Measurements from ENCODE around the gene CKLF.
"Not testable (repeated sequence)": the region's sequence is repeated elsewhere in the genome, so short reads cannot be mapped to it uniquely, and the experiment has no call there.

Gene CKLF

GRCh38 chr16:66594739-66595138 is 42.4 kb downstream of the CKLF start:
- in situ Hi-C loops (cut with MboI; ENCODE audit: low sequenced_read_pairs), result loop anchor here (25.0 kb wide), 1 partner anchor 182 kb away; no protein-coding TSS in a partner anchor

DNA sequence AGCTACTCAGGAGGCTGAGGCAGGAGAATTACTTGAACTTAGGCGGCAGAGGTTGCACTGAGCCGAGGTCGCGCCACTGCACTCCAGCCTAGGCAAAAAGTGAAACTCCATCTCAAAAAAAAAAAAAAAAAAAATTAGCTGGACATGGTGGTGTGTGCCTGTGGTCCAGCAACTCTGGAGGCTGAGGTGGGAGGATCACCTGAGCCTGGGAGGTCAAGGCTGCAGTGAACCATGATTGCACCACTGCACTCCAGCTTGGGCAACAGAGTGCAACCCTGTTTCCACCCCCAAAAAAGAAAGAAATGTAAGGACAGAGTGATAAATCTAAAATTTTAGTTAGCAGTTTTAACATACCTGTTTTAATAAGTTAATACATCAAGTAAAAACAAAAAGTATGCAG is 44.2 kb downstream of the CKLF start:
- in situ Hi-C loops (cut with MboI; ENCODE audit: low sequenced_read_pairs), result loop anchor here (25.0 kb wide), 1 partner anchor 184 kb away; no protein-coding TSS in a partner anchor

GRCh38 chr16:66596986-66597848 is 44.8 kb downstream of the CKLF start:
- in situ Hi-C loops (cut with MboI; ENCODE audit: low sequenced_read_pairs), result loop anchor here (25.0 kb wide), 1 partner anchor 185 kb away; no protein-coding TSS in a partner anchor

- in situ Hi-C loops (cut with MboI; ENCODE audit: low sequenced_read_pairs), result loop anchor here (25.0 kb wide), 1 partner anchor 186 kb away; no protein-coding TSS in a partner anchor
These were observed 45.7 kb downstream of the CKLF start for GRCh38 chr16:66598111-66598510.

GRCh38 chr16:66599726-66600125 is 47.4 kb downstream of the CKLF start:
- in situ Hi-C loops (cut with MboI; ENCODE audit: low sequenced_read_pairs), result loop anchor here (25.0 kb wide), 1 partner anchor 187 kb away; no protein-coding TSS in a partner anchor

- in situ Hi-C loops (cut with MboI; ENCODE audit: low sequenced_read_pairs), result no loop called here
These were observed 48.1 kb downstream of the CKLF start for GRCh38 chr16:66600477-66600876.

DNA sequence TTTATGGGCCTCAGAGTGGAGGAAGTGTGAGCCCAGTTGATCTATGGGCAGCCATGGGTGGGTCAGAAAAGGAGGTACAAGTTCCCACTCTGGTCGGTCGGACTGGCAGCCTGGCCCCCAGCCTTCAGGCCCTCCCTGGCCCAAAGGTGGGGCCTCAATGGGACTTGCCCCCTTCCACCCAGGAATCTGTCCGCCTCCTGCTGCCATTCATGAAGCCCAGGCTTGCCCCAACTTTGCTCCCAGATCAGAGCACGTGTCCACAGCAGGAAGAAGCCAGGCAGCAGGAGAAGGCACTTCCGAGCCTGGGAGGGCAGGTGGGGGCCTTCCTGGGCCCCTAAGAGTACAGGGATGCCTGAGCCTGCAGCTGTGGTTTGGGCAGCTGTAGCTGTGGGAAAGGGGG is 49.1 kb downstream of the CKLF start:
- in situ Hi-C loops (cut with MboI; ENCODE audit: low sequenced_read_pairs), result no loop called here

DNA sequence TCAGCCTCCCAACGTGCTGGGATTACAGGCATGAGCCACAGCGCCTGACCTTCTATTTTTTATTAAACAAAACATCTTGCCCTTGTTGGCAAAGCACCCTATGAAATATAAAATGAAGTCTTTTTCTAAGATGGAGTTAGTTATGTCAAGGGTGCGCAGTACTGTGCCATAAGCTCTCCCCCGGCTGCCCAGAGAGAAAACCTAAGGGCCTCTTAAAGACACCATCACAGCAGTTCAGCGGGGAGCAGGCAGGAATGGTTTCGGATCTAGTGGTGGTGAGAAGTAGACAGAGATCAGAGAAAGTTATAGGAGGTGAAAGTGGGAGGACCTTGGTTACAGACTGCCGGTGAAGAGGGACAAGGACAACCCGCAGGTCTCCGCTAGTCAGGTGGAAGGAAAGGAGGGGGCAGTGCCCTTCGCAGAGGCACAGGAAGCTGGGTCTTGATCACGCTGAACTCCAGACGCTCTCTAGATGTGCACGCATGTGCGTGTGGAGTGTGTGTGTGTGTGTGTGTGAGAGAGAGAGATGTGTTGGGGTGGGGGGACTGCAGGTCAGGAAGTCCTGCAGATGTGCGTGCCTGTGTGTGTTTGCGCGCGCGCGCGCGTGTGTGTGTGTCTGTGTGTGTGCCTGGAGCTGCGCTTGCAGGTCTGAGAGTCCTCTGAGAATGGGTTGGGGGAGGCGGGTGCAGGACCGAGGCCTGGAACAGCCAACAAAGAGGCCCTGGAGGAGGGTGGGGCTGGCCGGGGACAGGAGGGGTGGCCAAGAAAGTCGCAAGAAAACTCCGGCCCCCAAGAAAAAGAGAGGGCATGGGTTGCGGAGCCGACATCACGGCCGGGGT is 51.4 kb downstream of the CKLF start:
- in situ Hi-C loops (cut with MboI; ENCODE audit: low sequenced_read_pairs), result no loop called here

- in situ Hi-C loops (cut with MboI; ENCODE audit: low sequenced_read_pairs), result no loop called here
These were observed 52.2 kb downstream of the CKLF start, which contains the start of gene CMTM3 for GRCh38 chr16:66604376-66605176. Gene CMTM3 (plus strand): TSS chr16:66604704. CDS start chr16:66604806, 102 bp downstream.

DNA sequence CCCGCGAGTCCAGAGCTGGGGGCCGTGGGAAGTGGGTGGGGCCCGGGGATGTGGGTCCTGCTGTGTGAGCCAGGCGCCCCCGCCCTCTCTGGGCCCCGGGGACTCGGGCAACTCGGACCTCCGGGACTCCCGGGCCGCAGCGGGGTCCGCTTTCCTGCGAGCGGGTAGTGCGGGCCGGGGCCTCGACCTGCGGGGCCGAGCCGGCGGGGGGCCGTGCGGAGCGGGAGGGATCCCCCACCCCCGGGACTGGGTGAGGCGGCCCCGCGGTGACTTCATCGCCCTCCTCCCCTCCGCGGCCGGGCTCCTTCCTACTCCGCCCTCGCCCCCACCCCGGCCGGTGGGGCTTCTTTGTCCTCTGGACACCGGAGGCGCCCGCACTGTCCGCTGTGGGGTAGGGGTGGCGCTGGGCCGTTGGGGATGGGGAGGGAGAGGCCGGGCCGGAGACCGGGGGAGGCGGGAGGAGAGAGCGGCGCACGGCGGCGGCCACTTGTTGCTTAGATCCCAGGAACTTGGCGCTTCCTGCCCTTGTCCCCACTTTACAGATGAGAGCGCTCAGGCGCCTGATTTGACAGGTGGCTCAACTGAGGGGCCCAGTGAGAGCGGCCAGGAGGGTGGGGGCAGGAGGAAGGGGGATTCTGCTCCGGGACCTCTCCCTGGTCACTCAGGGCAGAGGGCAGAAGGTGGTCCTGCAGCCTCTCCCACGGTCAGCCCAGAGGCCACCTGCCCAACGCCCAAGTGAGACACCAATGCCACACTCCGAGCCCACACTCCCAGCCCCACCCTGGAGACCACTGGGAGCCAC is 53.0 kb downstream of the CKLF start:
- in situ Hi-C loops (cut with MboI; ENCODE audit: low sequenced_read_pairs), result no loop called here

GRCh38 chr16:66605979-66606751 is 53.8 kb downstream of the CKLF start:
- in situ Hi-C loops (cut with MboI; ENCODE audit: low sequenced_read_pairs), result no loop called here

DNA sequence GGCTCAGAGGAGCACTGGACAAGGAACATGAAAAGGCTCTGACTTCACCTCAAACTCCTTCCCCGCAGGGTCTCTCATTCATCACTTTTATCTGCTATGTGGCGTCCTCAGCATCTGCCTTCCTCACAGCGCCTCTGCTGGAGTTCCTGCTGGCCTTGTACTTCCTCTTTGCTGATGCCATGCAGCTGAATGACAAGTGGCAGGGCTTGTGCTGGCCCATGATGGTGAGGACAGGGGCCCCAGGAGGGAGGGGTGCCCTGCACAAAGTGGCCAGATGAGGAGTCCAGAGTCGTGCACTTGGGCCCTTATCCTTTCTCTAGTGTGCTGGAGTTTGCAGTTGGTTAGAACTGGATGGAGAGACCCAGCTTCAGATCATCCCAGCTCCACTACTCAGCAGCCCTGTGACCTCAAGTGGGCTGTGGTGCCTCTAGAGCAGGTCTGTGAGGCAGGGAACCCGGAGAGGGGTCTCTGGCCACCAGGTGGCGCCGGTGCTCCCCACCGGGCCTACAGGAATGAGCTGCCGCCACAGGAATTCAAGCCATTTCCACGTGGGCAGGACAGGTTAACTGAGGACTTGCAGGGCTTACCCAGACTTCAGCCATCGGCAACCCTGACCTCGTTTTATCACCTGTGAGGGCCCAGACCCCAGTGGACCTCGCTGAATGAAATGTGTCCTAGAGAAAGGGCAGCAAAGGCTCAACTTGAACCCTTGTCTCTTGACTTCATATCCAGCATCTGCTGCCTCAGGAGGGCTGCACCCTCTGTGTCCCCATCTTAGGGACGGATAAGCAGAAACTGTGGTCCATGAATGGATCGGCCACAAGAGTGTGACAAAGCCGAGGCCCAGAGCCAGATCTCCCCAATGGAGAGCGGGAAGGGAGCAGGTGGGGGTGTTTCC is 56.1 kb downstream of the CKLF start:
- in situ Hi-C loops (cut with MboI; ENCODE audit: low sequenced_read_pairs), result no loop called here

DNA sequence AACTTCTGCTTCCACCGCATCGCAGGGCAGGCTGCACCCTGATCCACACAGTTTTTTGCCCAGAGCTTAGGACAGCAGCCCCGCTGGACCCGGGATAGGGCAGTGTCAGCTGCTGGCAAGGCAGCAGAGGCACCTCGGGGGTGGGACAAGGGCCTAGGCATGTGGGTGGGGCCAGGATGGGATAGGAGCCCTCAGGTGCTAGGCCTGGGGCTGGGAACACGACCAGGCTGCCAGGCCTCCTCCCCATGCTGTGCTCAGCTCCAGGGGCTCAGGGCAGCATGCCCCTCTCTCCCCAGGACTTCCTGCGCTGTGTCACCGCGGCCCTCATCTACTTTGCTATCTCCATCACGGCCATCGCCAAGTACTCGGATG is 56.7 kb downstream of the CKLF start:
- in situ Hi-C loops (cut with MboI; ENCODE audit: low sequenced_read_pairs), result no loop called here

GRCh38 chr16:66610111-66610820 is 57.9 kb downstream of the CKLF start:
- in situ Hi-C loops (cut with MboI; ENCODE audit: low sequenced_read_pairs), result no loop called here

DNA sequence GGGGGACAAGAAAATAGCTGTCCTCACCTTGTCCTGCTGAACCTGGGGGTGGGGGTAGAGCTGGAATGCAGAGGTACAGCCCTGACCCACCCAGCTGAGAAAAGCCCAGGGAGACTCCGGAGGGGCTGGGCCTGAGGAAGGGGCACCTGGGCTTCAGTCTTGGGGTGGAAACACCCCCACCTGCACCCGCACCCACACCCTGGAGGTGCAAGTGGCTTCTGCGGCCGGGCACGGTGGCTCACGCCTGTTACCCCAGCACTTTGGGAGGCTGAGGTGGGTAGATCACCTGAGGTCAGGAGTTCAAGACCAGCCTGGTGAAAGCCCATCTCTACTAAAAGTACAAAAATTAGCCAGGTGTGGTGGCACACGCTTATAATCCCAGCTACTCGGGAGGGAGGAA is 59.5 kb downstream of the CKLF start:
- in situ Hi-C loops (cut with MboI; ENCODE audit: low sequenced_read_pairs), result not testable (repeated sequence)

DNA sequence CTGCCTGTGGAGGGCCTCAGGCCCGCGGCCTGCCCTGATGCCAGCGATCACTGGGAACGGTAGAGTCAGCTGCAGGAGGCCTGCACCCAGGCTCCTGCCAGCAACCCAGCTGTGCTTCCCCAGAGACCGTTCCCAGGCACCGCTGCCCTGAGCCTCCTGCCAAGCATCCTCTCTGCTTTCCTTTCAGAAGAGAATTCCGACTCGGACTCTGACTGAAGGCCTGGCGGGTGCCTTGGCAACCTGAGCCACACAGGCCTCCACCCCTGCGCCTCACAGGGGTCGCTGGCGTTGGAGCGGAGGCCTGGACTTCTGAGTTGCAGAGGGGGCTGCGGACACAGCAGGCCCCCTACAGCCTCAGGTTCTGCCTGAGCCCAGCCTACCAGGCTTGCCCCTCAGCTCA is 60.0 kb downstream of the CKLF start:
- in situ Hi-C loops (cut with MboI; ENCODE audit: low sequenced_read_pairs), result no loop called here

GRCh38 chr16:66614161-66614802 is 61.9 kb downstream of the CKLF start:
- in situ Hi-C loops (cut with MboI; ENCODE audit: low sequenced_read_pairs), result no loop called here
